ENCODE results near the gene ADCY1.

ADCY1 gene

GRCh38 chr7:45578467-45578866 lies 4.3 kb downstream of the ADCY1 start:
- no peak for DNase-seq

- no peak for DNase-seq
Measured at GRCh38 chr7:45579391-45579801, 5.2 kb downstream of the ADCY1 start.

- DNase-seq: no peak
Measured at GRCh38 chr7:45580053-45580872, 6.1 kb downstream of the ADCY1 start.

DNA sequence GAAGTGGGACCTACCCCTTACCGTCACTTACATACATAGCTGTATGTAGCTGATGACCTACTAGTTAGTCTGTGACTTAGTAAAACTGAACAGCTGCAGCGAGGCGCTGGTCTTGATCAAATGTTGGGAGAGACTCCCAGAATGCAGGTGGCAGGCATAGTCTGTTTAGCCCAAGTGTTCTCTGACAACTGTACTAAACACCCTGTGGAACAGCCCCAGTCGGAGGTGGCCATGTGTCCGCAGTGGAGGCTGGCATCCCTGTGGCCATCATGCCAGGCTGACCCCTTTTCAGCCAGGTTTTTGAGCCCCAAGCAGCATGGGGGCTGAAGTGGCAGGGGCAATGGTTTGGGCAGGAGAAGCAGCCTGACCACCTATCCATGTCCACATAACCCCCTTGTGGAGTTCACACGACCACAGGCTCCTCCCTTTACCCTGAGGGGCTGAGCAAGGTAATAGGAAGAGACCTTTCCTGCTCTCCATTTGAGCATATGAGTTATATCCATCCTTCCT lies 7.2 kb downstream of the ADCY1 start:
- DNase-seq: no peak

- no peak for DNase-seq
Measured at GRCh38 chr7:45582136-45582749, 8.1 kb downstream of the ADCY1 start.

DNA sequence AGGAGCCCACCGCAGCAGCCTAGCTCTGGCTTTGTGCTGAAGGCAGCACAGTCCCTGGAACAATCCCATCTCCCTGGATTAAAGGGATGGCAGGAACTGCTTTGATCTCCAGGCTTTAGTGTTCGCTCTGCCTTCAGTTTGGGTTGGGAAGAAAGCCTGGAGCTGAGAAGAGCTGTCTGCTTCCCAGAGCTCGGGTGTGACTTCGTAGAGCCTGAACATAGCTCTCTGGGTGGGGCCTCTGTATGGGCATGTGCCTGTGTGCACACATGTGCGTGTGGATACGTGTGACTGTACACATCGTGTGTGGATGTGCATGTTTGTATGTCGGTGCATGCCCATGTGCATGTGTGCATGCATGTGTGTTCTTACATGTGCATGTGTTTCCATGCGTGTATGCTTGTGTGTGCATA lies 8.7 kb downstream of the ADCY1 start:
- DNase-seq: no peak

DNA sequence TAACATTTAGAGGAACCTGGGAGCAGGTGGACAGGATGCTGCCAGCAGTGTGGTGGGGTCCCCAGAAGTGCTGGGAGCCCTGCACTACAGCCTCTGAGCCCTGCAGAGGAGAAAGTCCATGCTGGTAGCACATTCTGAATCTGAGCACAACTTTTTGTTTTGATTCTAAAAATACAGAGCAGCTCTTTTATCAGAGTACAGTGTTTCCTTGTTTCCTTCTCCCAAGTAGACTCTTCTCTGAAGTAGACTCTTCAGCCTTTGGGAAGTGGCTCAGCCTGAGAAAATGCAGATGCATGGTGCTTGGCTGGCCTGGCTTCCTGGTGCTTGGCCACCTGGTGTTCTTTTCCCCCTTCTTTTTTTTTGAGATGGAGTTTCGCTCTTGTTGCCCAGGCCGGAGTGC lies 9.1 kb downstream of the ADCY1 start:
- DNase-seq: no peak

- DNase-seq: no peak
Measured at GRCh38 chr7:45584261-45585210, 10.4 kb downstream of the ADCY1 start.

- no peak for DNase-seq
Measured at GRCh38 chr7:45585628-45586027, 11.5 kb downstream of the ADCY1 start.

GRCh38 chr7:45586542-45587520 lies 12.7 kb downstream of the ADCY1 start:
- DNase-seq: no peak

DNA sequence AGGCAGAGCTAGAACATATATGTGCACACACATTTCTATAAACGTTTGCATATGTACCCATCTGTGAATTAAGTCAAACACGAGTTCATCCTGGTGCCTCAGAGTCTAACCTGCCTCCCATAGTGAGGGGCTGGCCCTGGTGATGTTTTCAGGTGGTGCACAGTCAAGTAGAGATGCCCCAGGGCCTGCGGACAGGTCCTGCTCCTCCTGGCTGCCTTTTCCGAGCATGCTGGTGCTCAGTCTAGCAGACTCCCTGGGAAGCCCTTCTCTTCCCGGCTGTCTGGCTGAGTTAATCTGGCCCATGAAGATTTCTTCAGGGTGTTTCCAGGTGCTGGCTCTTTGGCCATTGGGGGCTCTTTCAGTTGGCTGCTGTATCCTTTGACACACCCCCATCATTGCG lies 14.3 kb downstream of the ADCY1 start:
- no peak for DNase-seq

GRCh38 chr7:45589061-45589460 lies 14.9 kb downstream of the ADCY1 start:
- no peak for DNase-seq

- DNase-seq: no peak
Measured at GRCh38 chr7:45589915-45590678, 15.9 kb downstream of the ADCY1 start.

- no peak for DNase-seq
Measured at GRCh38 chr7:45590679-45591057, 16.5 kb downstream of the ADCY1 start.

DNA sequence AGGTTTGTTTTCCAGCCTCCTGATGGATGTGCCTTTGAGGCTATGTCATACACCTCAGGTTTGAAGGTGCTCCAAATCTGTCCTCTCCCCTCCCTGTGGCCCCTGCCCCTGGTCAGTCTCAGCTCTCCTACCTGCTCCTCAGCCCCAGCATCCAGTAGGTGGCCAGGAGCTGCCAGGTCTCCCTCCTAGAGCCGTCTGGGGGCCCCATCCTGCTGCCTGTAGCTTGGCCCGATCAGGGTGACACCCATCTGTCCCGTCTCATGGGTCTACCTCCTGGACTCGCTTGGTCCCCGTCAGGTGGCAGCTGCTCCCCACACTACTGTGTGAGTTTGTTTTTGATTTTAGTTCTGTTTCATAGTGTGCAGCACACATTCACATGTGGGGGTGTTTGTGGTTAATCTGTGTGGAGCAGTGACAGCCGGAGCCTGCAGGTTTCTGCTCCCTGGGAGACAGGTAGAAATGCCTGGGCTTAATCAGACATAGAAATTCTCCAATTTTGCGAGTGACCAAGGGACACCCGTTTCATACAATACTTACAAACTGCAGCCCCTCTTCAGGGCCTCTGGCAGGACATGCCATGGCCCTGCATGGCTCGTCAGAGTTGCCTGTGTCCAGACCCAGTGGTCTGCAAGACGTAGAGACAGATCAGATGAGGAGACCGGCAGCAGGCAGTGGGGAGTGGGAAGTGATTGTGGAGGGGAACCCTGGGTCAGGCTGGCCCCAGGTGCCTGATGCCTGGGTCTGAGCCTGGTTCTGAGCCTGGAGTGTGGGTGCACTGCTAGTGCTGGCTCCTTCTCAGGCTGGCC lies 17.1 kb downstream of the ADCY1 start:
- no peak for DNase-seq

DNA sequence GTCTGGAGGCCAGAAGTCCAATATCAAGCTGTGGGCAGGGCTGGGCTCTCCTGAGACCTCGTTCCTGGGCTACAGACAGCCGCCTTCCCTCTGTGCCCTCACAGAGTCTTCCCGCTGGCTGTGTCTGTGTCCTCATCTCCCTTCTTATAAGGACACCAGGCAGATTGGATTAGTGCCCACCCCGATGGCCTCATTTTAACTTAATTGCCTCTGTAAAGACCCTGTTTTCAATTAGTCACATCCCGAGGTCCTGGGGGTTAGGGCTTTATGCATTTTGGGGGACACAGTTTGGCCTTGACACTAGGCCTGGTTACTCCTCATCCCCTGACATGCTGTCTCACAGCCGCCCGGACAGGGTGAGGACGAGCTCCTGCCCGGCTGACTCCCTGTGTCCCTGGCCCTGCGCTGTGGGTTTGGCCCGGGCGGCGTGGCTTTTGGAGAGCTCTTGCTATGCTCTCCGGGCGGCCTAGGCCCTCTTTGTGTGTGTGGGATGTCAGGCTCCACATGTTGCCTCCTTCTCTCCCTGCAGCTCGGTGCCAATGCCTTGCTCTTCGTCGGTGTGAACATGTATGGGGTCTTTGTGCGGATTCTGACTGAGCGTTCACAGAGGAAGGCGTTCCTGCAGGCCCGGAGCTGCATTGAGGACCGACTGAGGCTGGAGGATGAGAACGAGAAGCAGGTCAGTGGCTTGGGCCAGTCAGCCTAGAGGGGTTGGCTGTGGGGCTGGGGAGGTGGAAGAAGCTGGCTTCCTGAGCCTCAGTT lies 18.2 kb downstream of the ADCY1 start:
- DNase-seq: no peak

DNA sequence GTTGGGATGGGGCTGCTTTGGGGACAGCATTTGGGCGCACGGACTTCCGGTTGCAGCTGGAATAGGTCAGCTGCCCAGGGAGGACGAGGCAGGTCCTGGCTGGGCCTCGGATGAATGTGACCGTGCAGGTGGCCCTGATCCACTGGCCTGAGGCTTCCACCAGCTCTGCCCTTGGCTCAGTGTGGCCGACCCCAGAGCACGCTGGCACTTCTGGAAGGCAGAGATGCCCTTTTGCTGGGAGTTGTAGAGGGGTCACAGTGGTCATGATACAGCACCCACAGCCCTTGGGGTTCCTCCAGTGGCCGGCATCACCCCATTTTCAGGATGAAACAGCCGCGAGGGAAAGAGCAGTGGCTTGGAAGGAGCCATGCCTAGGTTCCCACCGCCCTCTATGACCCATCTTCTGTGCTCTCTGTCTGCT lies 19.0 kb downstream of the ADCY1 start:
- no peak for DNase-seq

DNA sequence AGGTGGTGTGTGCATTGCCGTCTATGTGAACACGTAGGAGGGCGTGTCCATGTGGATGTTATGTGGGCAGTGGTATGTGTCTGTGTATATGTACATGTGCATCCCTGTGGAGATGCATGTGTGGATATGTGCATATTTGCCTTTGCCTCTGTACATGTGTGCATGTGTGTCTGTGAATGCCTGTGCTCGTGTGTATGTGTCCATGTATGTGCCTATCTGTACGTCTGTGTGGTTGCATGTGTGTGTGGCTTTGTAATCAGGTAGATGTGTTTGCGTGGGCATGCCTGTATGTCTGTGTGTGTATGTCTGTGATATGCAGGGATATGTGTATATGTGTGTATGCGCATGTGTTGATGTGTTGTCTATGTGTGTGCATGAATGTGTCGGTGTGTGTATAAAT lies 19.7 kb downstream of the ADCY1 start:
- DNase-seq: no peak

DNA sequence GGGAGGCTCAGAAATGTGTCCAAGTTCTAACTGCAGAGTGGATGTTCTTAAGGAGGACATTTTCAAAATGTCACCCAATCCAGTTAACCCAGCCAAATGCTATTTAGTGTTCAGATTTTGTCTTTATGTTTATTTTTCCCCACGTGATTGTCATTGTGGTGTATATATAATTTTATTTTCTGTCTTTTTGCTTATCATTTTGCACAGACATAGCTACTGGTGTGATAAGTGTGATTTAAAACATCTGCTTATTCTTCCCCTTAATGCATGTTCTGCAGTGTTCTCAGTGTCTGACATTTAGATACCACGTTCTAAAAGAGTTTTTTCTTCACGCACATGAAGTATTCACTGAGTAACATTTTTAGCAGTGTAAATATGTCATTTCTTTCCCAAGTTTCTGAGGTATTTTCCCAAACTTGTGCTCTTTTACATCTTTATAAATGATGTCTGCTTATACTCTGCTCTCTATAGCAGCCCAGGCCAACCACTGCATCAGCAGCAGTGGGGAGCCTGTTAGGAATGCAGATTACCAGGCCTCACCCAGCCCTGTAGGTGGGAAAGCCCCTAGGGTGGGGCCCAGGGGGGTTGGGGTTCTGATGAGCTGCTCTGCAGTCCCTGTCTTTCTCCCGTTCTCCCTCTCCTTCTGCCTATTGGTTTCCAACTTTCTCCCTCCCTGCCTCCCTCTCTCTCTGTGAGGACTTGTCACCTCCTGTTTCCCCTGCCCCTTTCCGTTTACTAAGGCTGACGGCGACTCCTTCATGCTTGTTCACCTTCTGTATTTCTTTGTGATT lies 20.8 kb downstream of the ADCY1 start:
- no peak for DNase-seq

Data from stimulated activated CD4-positive, alpha-beta T cell treated with anti-CD3 and anti-CD28 coated beads, Interleukin-15, amount 100 ng/mL, for 24 hours (primary cell).